WTC11 (cell line): ENCODE data around the gene TNFSF11. TPM values are rescaled to one million over a fixed set of nuclear protein-coding genes. Genes with fewer than 3 reads are reported as not detected.

ENCODE experiments used
- ATAC-seq: fragments of 200-7000 bp; cut with Tn5 transposase; 2 replicates; pipeline ENCODE4 v1.10.0; 2021; ENCODE audit warnings: mild to moderate bottlenecking, moderate library complexity
- Bru-seq: library from RNA; stranded (reverse); fragments of 400-500 nt; gene quantifications from one replicate; lab custom pipeline; 2021; lab: Mats Ljungman, UMichigan
- CTCF ChIA-PET: fragments of 300-600 bp; sonication (Branson Sonifier 250); formaldehyde crosslinking; loops from one replicate; lab custom pipeline; 2021; ENCODE audit warnings: antibody characterized with exemption; lab: Charles Lee
- POLR2A ChIA-PET: fragments of 350-600 bp; sonication (Branson Sonifier 250); formaldehyde crosslinking; loops from one replicate; lab custom pipeline; 2021; ENCODE audit warnings: antibody characterized with exemption; lab: Charles Lee
- DNase-seq: peaks from one replicate; pipeline ENCODE4 v3.0.0; 2021; ENCODE audit warnings: low spot score
- H3K27ac Mint-ChIP-seq: 2 replicates; pipeline ENCODE4 v1.8.0; 2021; ENCODE audit warnings: mixed read lengths
- H3K27me3 Mint-ChIP-seq: 2 replicates; pipeline ENCODE4 v1.8.0; 2021; ENCODE audit warnings: low read depth, mild to moderate bottlenecking, moderate library complexity, mixed read lengths
- H3K36me3 Mint-ChIP-seq: 2 replicates; pipeline ENCODE4 v1.8.0; 2021; ENCODE audit warnings: mixed read lengths
- H3K4me1 Mint-ChIP-seq: 2 replicates; pipeline ENCODE4 v1.8.0; 2022; ENCODE audit warnings: mixed read lengths
- H3K4me3 Mint-ChIP-seq: 2 replicates; pipeline ENCODE4 v1.8.0; 2021; ENCODE audit warnings: mild to moderate bottlenecking, moderate library complexity, mixed read lengths
- H3K9me3 Mint-ChIP-seq: 2 replicates; pipeline ENCODE4 v1.8.0; 2021; ENCODE audit warnings: mixed read lengths
- E2F5 ChIP-seq: sonication (generic); formaldehyde crosslinking; IDR thresholded peaks from 2 replicates; pipeline ENCODE4 v1.8.1; 2022; ENCODE audit warnings: mild to moderate bottlenecking, moderate library complexity, missing genetic modification reagents
- ETV6 ChIP-seq: sonication (generic); formaldehyde crosslinking; IDR thresholded peaks from 2 replicates; pipeline ENCODE4 v1.8.1; 2022; ENCODE audit warnings: mild to moderate bottlenecking, missing genetic modification reagents
- FOXP1 ChIP-seq: sonication (generic); formaldehyde crosslinking; IDR thresholded peaks from 2 replicates; pipeline ENCODE4 v1.8.0; 2022; ENCODE audit warnings: missing genetic modification reagents, mild to moderate bottlenecking, moderate library complexity, borderline replicate concordance
- GRHL2 ChIP-seq: fragments of 250-450 bp; sonication (Bioruptor Pico); IDR thresholded peaks from 2 replicates; pipeline ENCODE4 v1.8.0; 2022; ENCODE audit warnings: mild to moderate bottlenecking, moderate library complexity; ENCODE audit not compliant: insufficient replicate concordance, severe bottlenecking
- HMGXB4 ChIP-seq: sonication (generic); formaldehyde crosslinking; IDR thresholded peaks from 2 replicates; pipeline ENCODE4 v1.8.1; 2023; ENCODE audit warnings: mild to moderate bottlenecking, moderate library complexity, missing genetic modification reagents
- IRF2 ChIP-seq: sonication (generic); formaldehyde crosslinking; IDR thresholded peaks from 2 replicates; pipeline ENCODE4 v1.8.0; 2022; ENCODE audit warnings: low read depth, missing genetic modification reagents, borderline replicate concordance
- MYBL2 ChIP-seq: sonication (generic); formaldehyde crosslinking; IDR thresholded peaks from 2 replicates; pipeline ENCODE4 v1.8.1; 2023; ENCODE audit warnings: mild to moderate bottlenecking, moderate library complexity, missing genetic modification reagents
- SOX15 ChIP-seq: fragments of 250-450 bp; sonication (Bioruptor Pico); IDR thresholded peaks from 2 replicates; pipeline ENCODE4 v1.9.0; 2021; ENCODE audit warnings: mild to moderate bottlenecking
- SP1 ChIP-seq: sonication (generic); formaldehyde crosslinking; conservative IDR thresholded peaks from 2 replicates; pipeline ENCODE4 v1.8.1; 2022; ENCODE audit warnings: missing genetic modification reagents
- TEAD4 ChIP-seq: sonication (generic); formaldehyde crosslinking; IDR thresholded peaks from 2 replicates; pipeline ENCODE4 v1.8.0; 2022; ENCODE audit warnings: mild to moderate bottlenecking, missing genetic modification reagents
- USF1 ChIP-seq: sonication (generic); formaldehyde crosslinking; IDR thresholded peaks from 2 replicates; pipeline ENCODE4 v1.8.0; 2022; ENCODE audit warnings: mild to moderate bottlenecking, missing genetic modification reagents
- ZBTB43 ChIP-seq: sonication (generic); formaldehyde crosslinking; IDR thresholded peaks from 2 replicates; pipeline ENCODE4 v1.8.1; 2023; ENCODE audit warnings: mild to moderate bottlenecking, missing genetic modification reagents
- ZNF396 ChIP-seq: fragments of 250-450 bp; sonication (Bioruptor Pico); IDR thresholded peaks from 2 replicates; pipeline ENCODE4 v1.8.0; 2021; ENCODE audit warnings: mild to moderate bottlenecking, moderate library complexity, borderline replicate concordance
- ZNF423 ChIP-seq: fragments of 250-450 bp; sonication (Bioruptor Pico); IDR thresholded peaks from 2 replicates; pipeline ENCODE4 v2.1.2; 2022; ENCODE audit warnings: mild to moderate bottlenecking, moderate library complexity
- ZNF532 ChIP-seq: fragments of 250-450 bp; sonication (Bioruptor Pico); IDR thresholded peaks from 2 replicates; pipeline ENCODE4 v1.9.0; 2021; ENCODE audit warnings: mild to moderate bottlenecking, borderline replicate concordance
- long read RNA-seq, 3 experiments: library from RNA in 1 of 3; library from capped mRNA in 1 of 3; library from polyadenylated mRNA in 1 of 3; unstranded in 2 of 3; stranded (forward) in 1 of 3; transcript quantifications; one replicate each; pipeline ENCODE4 v2.0.0, GENCODE V29; 2021
- total RNA-seq: library from RNA; stranded (reverse); gene quantifications from 3 replicates; pipeline ENCODE4 v1.2.3, GENCODE V29; 2021
- TF ChIP-seq, protein P1 (sequence below): sonication (generic); formaldehyde crosslinking; IDR thresholded peaks from 2 replicates; pipeline ENCODE4 v1.8.1; 2023; ENCODE audit warnings: mild to moderate bottlenecking, missing genetic modification reagents, moderate library complexity
- TF ChIP-seq, protein P2 (sequence below): sonication (generic); formaldehyde crosslinking; IDR thresholded peaks from 2 replicates; pipeline ENCODE4 v1.8.1; 2022; ENCODE audit warnings: low read depth, missing genetic modification reagents, borderline replicate concordance
- TF ChIP-seq, protein P3 (sequence below): sonication (generic); formaldehyde crosslinking; IDR thresholded peaks from 2 replicates; pipeline ENCODE4 v1.8.0; 2022; ENCODE audit warnings: mild to moderate bottlenecking, missing genetic modification reagents

Gene TNFSF11
- total RNA-seq, result 6.1 to 6.9 TPM (median 6.6 TPM) in 3 replicates
- Bru-seq, nascent RNA, result percentile 66 among the genes with signal in this experiment
- long read RNA-seq, experiment 1, transcript TNFSF11-203 (5 exons, 2,199 nt), result major isoform, 12 of 22 reads
- long read RNA-seq, experiment 1, partial matches to known transcripts, result 1 of 22 reads
- long read RNA-seq, experiment 1, other reads (novel, unspliced or antisense), result 9 of 22 reads
- long read RNA-seq, experiment 2, partial matches to known transcripts, result 1 of 6 reads
- long read RNA-seq, experiment 2, other reads (novel, unspliced or antisense), result 3 of 6 reads
- long read RNA-seq, experiment 3, partial matches to known transcripts, result 2 of 18 reads
- long read RNA-seq, experiment 3, other reads (novel, unspliced or antisense), result 15 of 18 reads

DNA sequence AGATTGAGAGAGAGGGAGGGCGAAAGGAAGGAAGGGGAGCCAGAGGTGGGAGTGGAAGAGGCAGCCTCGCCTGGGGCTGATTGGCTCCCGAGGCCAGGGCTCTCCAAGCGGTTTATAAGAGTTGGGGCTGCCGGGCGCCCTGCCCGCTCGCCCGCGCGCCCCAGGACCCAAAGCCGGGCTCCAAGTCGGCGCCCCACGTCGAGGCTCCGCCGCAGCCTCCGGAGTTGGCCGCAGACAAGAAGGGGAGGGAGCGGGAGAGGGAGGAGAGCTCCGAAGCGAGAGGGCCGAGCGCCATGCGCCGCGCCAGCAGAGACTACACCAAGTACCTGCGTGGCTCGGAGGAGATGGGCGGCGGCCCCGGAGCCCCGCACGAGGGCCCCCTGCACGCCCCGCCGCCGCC is at the start of gene TNFSF11:
TSS of gene TNFSF11 (plus strand) at position 142 of the 400 bp plus-strand sequence. CDS start at position 294, 152 bp downstream.
- peaks cover 52% of the 10 kb centered on the region for H3K4me1 Mint-ChIP-seq
- TF ChIP-seq E2F5 (CRISPR knock-in tag) (peak; percentile 38; the same call in 1 of the 2 replicates), ZBTB43 (CRISPR knock-in tag) (peak; percentile 15; the same call in 1 of the 2 replicates), HMGXB4 (CRISPR knock-in tag) (peak; percentile 23; the same call in 1 of the 2 replicates), USF1 (CRISPR knock-in tag) (0 out of 2 replicates have a peak, but pooled peaks have one; percentile 23), MYBL2 (CRISPR knock-in tag) (0 out of 2 replicates have a peak, but pooled peaks have one; percentile 34), ETV6 (peak; percentile 25; the same call in 1 of the 2 replicates), FOXP1 (0 out of 2 replicates have a peak, but pooled peaks have one; percentile 25), SP1 (CRISPR knock-in tag) (0 out of 2 replicates have a peak, but pooled peaks have one; percentile 29), GRHL2 (CRISPR knock-in tag) (no peak)
- TF ChIP-seq, protein P1, sequence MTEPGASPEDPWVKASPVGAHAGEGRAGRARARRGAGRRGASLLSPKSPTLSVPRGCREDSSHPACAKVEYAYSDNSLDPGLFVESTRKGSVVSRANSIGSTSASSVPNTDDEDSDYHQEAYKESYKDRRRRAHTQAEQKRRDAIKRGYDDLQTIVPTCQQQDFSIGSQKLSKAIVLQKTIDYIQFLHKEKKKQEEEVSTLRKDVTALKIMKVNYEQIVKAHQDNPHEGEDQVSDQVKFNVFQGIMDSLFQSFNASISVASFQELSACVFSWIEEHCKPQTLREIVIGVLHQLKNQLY (CRISPR knock-in tag), result no peak
- peaks cover 23% of the 10 kb centered on the region for H3K36me3 Mint-ChIP-seq
- ChIA-PET CTCF (interaction anchor here (0.9 to 1.3 kb wide), 2 partner anchors 20 to 240 kb away, joined by 3 read pairs; no protein-coding TSS in a partner anchor), POLR2A (no interaction called here)
- H3K27ac Mint-ChIP-seq, result no peak within 1 kb of the TSS
- ATAC-seq (peak; percentile 64), DNase-seq (peak; percentile 62)
- peaks cover 32% of the 10 kb centered on the region for H3K27me3 Mint-ChIP-seq
- H3K9me3 Mint-ChIP-seq, result peaks cover 23% of the 10 kb centered on the region
- H3K4me3 Mint-ChIP-seq, result peak within 1 kb of the TSS; percentile 83

DNA sequence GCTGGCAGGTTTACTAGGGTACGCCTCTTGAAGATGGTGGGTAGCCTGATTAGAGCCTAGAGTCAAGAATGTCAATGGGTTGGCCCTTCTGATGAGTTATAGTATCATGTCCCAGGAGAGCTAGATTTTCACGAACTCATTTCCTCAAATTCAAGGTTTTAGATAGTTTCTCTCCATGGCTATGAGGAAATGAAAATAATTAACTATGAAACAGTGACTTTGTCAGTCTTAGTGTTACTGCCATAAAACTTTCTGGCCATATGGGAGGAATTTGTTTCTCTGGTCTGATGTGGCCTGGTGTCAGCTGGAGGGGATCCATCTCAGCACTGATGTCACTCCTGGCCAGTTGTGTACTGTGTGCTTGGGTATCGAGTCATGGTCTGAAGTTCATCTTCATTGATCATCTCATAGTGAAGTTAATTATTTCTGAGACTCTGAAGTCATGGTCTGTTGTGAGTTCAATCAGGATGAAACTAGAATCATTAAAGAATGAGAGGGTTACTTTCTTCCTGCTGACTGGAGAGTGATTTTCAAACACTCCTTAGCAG is 49.4 kb upstream of the TNFSF11 start:
- ChIA-PET CTCF (no interaction called here), POLR2A (no interaction called here)
- no peak for ATAC-seq
- Mint-ChIP-seq H3K4me1 (no peaks in the 10 kb centered on the region), H3K4me3 (no peak overlapping the region), H3K36me3 (0 out of 2 replicates have a peak, but pooled peaks cover under 1% of the 10 kb centered on the region), H3K27me3 (no peaks in the 10 kb centered on the region), H3K27ac (no peak overlapping the region), H3K9me3 (peaks cover 18% of the 10 kb centered on the region)
- DNase-seq, result no peak
- TF ChIP-seq IRF2 (CRISPR knock-in tag) (no peak), ZNF423 (no peak), TEAD4 (CRISPR knock-in tag) (no peak), ZNF532 (CRISPR knock-in tag) (no peak), SOX15 (CRISPR knock-in tag) (no peak), GRHL2 (CRISPR knock-in tag) (no peak), ZNF396 (CRISPR knock-in tag) (no peak)
- TF ChIP-seq, protein P2, sequence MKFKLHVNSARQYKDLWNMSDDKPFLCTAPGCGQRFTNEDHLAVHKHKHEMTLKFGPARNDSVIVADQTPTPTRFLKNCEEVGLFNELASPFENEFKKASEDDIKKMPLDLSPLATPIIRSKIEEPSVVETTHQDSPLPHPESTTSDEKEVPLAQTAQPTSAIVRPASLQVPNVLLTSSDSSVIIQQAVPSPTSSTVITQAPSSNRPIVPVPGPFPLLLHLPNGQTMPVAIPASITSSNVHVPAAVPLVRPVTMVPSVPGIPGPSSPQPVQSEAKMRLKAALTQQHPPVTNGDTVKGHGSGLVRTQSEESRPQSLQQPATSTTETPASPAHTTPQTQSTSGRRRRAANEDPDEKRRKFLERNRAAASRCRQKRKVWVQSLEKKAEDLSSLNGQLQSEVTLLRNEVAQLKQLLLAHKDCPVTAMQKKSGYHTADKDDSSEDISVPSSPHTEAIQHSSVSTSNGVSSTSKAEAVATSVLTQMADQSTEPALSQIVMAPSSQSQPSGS (CRISPR knock-in tag), result no peak
- TF ChIP-seq, protein P3, sequence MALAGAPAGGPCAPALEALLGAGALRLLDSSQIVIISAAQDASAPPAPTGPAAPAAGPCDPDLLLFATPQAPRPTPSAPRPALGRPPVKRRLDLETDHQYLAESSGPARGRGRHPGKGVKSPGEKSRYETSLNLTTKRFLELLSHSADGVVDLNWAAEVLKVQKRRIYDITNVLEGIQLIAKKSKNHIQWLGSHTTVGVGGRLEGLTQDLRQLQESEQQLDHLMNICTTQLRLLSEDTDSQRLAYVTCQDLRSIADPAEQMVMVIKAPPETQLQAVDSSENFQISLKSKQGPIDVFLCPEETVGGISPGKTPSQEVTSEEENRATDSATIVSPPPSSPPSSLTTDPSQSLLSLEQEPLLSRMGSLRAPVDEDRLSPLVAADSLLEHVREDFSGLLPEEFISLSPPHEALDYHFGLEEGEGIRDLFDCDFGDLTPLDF, result no peak
